Esophagus muscularis mucosa (tissue), 4 donors: ENCODE data around the gene CEP89. TPM values are rescaled to one million over a fixed set of nuclear protein-coding genes. Genes with fewer than 3 reads are reported as not detected.
"Not testable (repeated sequence)": the region's sequence is repeated elsewhere in the genome, so short reads cannot be mapped to it uniquely, and the experiment has no call there.

ENCODE experiments used
- DNase-seq: peaks from one replicate; pipeline ENCODE4 v3.0.0-alpha.2; 2017; ENCODE audit errors: extremely low spot score
- H3K27ac ChIP-seq, 4 donors: fragments of 200-600 bp; sonication (generic); replicated peaks in 1 of 4; 1 replicate in 3 of 4; 2 replicates in 1 of 4; pipeline ENCODE4 v1.5.1; 2016 to 2019; ENCODE audit warnings: mild to moderate bottlenecking in 1 of 4
- H3K27me3 ChIP-seq, 4 donors: fragments of 200-600 bp; sonication (generic); one replicate each; pipeline versions ENCODE4 v1.5.1 to v1.6.0; 2016 to 2019
- H3K36me3 ChIP-seq, 4 donors: fragments of 200-600 bp; sonication (generic); one replicate each; pipeline ENCODE4 v1.5.1; 2016 to 2019
- H3K4me1 ChIP-seq, 4 donors: fragments of 200-600 bp; sonication (generic); one replicate each; pipeline ENCODE4 v1.5.1; 2016 to 2019
- H3K4me3 ChIP-seq, 4 donors: fragments of 200-600 bp; sonication (generic); 1 replicate in 2 of 4; 2 replicates in 2 of 4; pipeline ENCODE4 v1.5.1; 2016 to 2019; ENCODE audit warnings: mild to moderate bottlenecking in 4 of 4, moderate library complexity in 1 of 4
- H3K9me3 ChIP-seq, 4 donors: fragments of 200-600 bp; sonication (generic); 1 replicate in 3 of 4; 2 replicates in 1 of 4; pipeline ENCODE4 v1.5.1; 2016 to 2019
- EP300 ChIP-seq: sonication (generic); formaldehyde crosslinking; IDR thresholded peaks from one replicate; pipeline ENCODE4 v1.6.1; 2017; ENCODE audit warnings: antibody characterized with exemption
- POLR2A ChIP-seq: fragments of 450-650 bp; IDR thresholded peaks from one replicate; pipeline ENCODE4 v1.6.1; 2017; ENCODE audit warnings: antibody characterized with exemption, moderate library complexity, mild to moderate bottlenecking, low read depth
- POLR2AphosphoS5 ChIP-seq, 2 donors: sonication (generic); formaldehyde crosslinking; IDR thresholded peaks; one replicate each; pipeline ENCODE4 v1.6.1; 2017; ENCODE audit warnings: antibody characterized with exemption in 2 of 2
- WGBS: methylation state at CpG from one replicate; pipeline ENCODE4 v1.1.5; 2018; 5-methylcytosine and 5-hydroxymethylcytosine counted together
- intact Hi-C: fragments of 100-400 bp; cut with DNase I; formaldehyde crosslinking; loops from one replicate; pipeline ENCODE4 v1.15.1; 2023
- total RNA-seq, 4 donors: library from RNA; depleted of rRNA; stranded (reverse); fragments of >200 nt; gene quantifications; one replicate each; pipeline versions ENCODE4 v1.1.0 to v1.2.1, GENCODE V29; 2016
- TF ChIP-seq, protein P1 (sequence below), 3 experiments: fragments of 200-600 bp in 2 of 3; fragments of 450-650 bp in 1 of 3; sonication (generic) in 2 of 3; IDR thresholded peaks; one replicate each; pipeline ENCODE4 v1.5.1; 2017 to 2019; ENCODE audit warnings: antibody characterized with exemption in 3 of 3, mild to moderate bottlenecking in 2 of 3, moderate library complexity in 1 of 3

Gene CEP89
- total RNA-seq, 4 donors from 2014 or later = 9.1 to 20.4 (median 18.4) TPM

- DNase-seq = no peak
- intact Hi-C loops = no loop called here
- no peak overlapping the region for H3K27ac ChIP-seq
- TF ChIP-seq EP300 = no peak
- TF ChIP-seq, protein P1, sequence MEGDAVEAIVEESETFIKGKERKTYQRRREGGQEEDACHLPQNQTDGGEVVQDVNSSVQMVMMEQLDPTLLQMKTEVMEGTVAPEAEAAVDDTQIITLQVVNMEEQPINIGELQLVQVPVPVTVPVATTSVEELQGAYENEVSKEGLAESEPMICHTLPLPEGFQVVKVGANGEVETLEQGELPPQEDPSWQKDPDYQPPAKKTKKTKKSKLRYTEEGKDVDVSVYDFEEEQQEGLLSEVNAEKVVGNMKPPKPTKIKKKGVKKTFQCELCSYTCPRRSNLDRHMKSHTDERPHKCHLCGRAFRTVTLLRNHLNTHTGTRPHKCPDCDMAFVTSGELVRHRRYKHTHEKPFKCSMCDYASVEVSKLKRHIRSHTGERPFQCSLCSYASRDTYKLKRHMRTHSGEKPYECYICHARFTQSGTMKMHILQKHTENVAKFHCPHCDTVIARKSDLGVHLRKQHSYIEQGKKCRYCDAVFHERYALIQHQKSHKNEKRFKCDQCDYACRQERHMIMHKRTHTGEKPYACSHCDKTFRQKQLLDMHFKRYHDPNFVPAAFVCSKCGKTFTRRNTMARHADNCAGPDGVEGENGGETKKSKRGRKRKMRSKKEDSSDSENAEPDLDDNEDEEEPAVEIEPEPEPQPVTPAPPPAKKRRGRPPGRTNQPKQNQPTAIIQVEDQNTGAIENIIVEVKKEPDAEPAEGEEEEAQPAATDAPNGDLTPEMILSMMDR (IDR thresholded peaks at IDR 0.05) = no peak
- TF ChIP-seq POLR2A = no peak
- TF ChIP-seq POLR2AphosphoS5 (IDR thresholded peaks at IDR 0.05) = no peak
- H3K4me3 ChIP-seq = no peak overlapping the region
- no peaks in the 10 kb centered on the region for H3K27me3 ChIP-seq
- H3K9me3 ChIP-seq = peaks cover 0 to 17% (median 6%) of the 10 kb centered on the region in 4 donors
- H3K36me3 ChIP-seq = peaks cover 0 to 6% (median 0%) of the 10 kb centered on the region in 4 donors
- 95% methylated on average over 15 of the region's 19 CpGs for WGBS
- H3K4me1 ChIP-seq = no peaks in the 10 kb centered on the region
These were observed 128.0 kb downstream of the CEP89 start for GRCh38 chr19:32843716-32844245.

- no peaks in the 10 kb centered on the region for H3K27me3 ChIP-seq
- intact Hi-C loops = no loop called here
- no peak for TF ChIP-seq POLR2AphosphoS5 (IDR thresholded peaks at IDR 0.05)
- TF ChIP-seq, protein P1 (IDR thresholded peaks at IDR 0.05) = no peak
- TF ChIP-seq EP300 = no peak
- no peak for TF ChIP-seq POLR2A
- H3K36me3 ChIP-seq = peaks cover 0 to 6% (median 0%) of the 10 kb centered on the region in 4 donors
- no peak overlapping the region for H3K4me3 ChIP-seq
- no peak for DNase-seq
- no peak overlapping the region for H3K27ac ChIP-seq
- H3K9me3 ChIP-seq = peaks cover 0 to 17% (median 6%) of the 10 kb centered on the region in 4 donors
- WGBS = 77% methylated on average over 8 of the region's 8 CpGs
- H3K4me1 ChIP-seq = no peaks in the 10 kb centered on the region
These were observed 129.7 kb downstream of the CEP89 start for GRCh38 chr19:32842061-32842460.

DNA sequence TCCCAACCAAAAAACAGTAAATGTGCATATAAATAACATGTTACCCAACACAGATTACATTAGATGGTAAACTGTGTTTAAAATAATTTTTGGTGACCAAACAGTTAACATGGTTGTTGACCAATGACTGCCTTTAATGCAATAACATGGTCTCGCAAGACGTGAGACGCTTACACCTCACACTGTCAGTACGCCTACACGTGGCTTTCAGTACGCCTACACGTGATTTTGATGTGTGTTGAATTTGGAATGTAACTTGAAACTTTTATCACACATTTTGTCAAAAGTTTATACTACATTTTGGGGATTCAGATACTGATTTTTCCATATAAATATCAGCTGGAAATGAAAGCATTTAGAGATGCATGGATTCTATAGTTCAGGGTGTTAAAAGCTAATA is 134.2 kb downstream of the CEP89 start:
- no peak for TF ChIP-seq POLR2AphosphoS5 (IDR thresholded peaks at IDR 0.05)
- Histone ChIP-seq H3K4me1 (peaks cover 0 to 6% (median 2%) of the 10 kb centered on the region in 4 donors), H3K9me3 (peaks cover 0 to 17% (median 6%) of the 10 kb centered on the region in 4 donors), H3K4me3 (no peak overlapping the region), H3K36me3 (peaks cover 0 to 6% (median 0%) of the 10 kb centered on the region in 4 donors), H3K27ac (no peak overlapping the region), H3K27me3 (no peaks in the 10 kb centered on the region)
- WGBS = 80% methylated on average over 7 of the region's 7 CpGs
- DNase-seq = no peak
- intact Hi-C loops = no loop called here

- intact Hi-C loops, H3K27me3 ChIP-seq, H3K4me1 ChIP-seq, H3K4me3 ChIP-seq, H3K27ac ChIP-seq, DNase-seq, H3K9me3 ChIP-seq: not testable (repeated sequence)
- 91% methylated on average over 7 of the region's 7 CpGs for WGBS
- peaks cover 0 to 15% (median under 1%) of the 10 kb centered on the region in 4 donors for H3K36me3 ChIP-seq
These were observed 138.4 kb downstream of the CEP89 start for GRCh38 chr19:32833388-32833787.

GRCh38 chr19:32832825-32833224 is 138.9 kb downstream of the CEP89 start:
- H3K27me3 ChIP-seq, DNase-seq, intact Hi-C loops, H3K4me1 ChIP-seq, H3K27ac ChIP-seq, H3K4me3 ChIP-seq, H3K9me3 ChIP-seq: not testable (repeated sequence)
- peaks cover 0 to 15% (median 3%) of the 10 kb centered on the region in 4 donors for H3K36me3 ChIP-seq
- WGBS = 90% methylated on average over 7 of the region's 7 CpGs

GRCh38 chr19:32832094-32832493 is 139.7 kb downstream of the CEP89 start:
- intact Hi-C loops, H3K9me3 ChIP-seq, H3K4me1 ChIP-seq, DNase-seq, H3K27ac ChIP-seq, H3K4me3 ChIP-seq, H3K27me3 ChIP-seq: not testable (repeated sequence)
- H3K36me3 ChIP-seq = peaks cover 0 to 15% (median 3%) of the 10 kb centered on the region in 4 donors
- 96% methylated on average over 12 of the region's 12 CpGs for WGBS

DNA sequence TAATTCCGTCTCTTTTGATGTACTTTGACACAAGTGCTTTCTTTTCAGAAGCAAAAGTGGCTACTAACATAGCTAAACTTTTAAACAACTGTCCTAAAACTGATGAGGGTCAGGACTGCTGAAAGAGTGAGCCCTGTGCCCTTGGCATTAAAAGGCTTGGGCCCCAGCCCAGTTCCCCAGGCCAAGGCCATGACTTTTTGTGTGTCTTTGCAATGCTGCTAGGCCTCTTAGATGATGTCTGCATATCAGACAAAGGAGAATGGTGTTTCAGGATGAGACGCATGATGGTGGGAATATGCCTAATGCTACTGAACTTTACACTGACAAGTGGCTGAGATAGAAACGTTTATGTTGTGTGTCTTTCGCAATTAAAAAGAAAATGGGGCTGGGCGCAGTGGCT is 140.1 kb downstream of the CEP89 start:
- no peak for DNase-seq
- intact Hi-C loops = no loop called here
- H3K36me3 ChIP-seq = peaks cover 0 to 15% (median 3%) of the 10 kb centered on the region in 4 donors
- H3K27ac ChIP-seq = no peak overlapping the region
- H3K9me3 ChIP-seq = no peaks in the 10 kb centered on the region
- peaks cover 0 to 6% (median 2%) of the 10 kb centered on the region in 4 donors for H3K4me1 ChIP-seq
- no peaks in the 10 kb centered on the region for H3K27me3 ChIP-seq
- TF ChIP-seq POLR2AphosphoS5 (IDR thresholded peaks at IDR 0.05) (no peak), EP300 (no peak), POLR2A (no peak)
- TF ChIP-seq, protein P1 (IDR thresholded peaks at IDR 0.05) = no peak
- no peak overlapping the region for H3K4me3 ChIP-seq
- WGBS = 94% methylated on average over 5 of the region's 5 CpGs
